ENCODE data around the gene ATXN2.
"Not testable (repeated sequence)": the region's sequence is repeated elsewhere in the genome, so short reads cannot be mapped to it uniquely, and the experiment has no call there.

ATXN2 gene

GRCh38 chr12:111574797-111575443 is 24.2 kb downstream of the ATXN2 start:
- no peak for DNase-seq (ENCODE audit: extremely low read depth in 1 of 2, low read depth in 1 of 2)

- no peak for DNase-seq (ENCODE audit: extremely low read depth in 1 of 2, low read depth in 1 of 2)
Observed at GRCh38 chr12:111573476-111573875, 25.6 kb downstream of the ATXN2 start.

GRCh38 chr12:111570084-111570961 is 28.8 kb downstream of the ATXN2 start:
- DNase-seq (ENCODE audit: extremely low read depth in 1 of 2, low read depth in 1 of 2) = no peak

DNA sequence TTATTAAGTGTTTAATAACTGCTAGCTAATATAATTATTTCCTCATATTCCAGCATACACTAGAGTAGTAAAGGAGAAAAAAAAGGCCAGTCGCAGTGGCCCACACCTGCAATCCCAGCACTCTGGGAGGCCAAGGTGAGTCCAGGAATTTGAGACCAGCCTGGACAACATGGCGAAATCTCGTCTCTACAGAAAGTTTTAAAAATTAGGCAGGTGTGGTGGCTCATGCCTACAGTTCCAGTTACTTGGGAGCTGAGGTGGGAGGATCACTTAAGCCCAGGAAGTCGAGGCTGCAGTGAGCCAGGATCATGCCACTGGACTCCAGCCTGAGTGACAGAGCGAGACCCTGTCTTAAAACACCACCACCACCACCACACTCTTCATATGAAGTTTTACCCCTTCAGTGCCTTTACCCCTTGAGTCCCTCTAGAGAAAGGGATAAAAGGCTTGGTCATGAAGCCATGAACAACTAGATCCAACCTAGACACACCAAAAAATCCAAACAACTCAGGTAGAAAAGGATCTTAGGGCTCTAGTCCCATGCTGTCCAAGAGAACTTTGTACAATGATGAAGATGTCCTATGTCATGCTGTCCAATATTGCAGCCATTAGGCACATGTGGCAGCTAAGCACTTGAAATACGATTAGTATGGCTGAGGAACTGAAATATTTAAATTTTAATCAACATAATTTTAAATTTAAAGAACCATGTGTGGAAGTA is 29.6 kb downstream of the ATXN2 start:
- no peak for DNase-seq (ENCODE audit: extremely low read depth in 1 of 2, low read depth in 1 of 2)

- not testable (repeated sequence) for DNase-seq (ENCODE audit: extremely low read depth in 1 of 2, low read depth in 1 of 2)
Observed at GRCh38 chr12:111560844-111561243, 38.3 kb downstream of the ATXN2 start.

- no peak for DNase-seq (ENCODE audit: extremely low read depth in 1 of 2, low read depth in 1 of 2)
Observed at GRCh38 chr12:111558107-111558376, 41.1 kb downstream of the ATXN2 start.

- DNase-seq (ENCODE audit: extremely low read depth in 1 of 2, low read depth in 1 of 2) = no peak
Observed at GRCh38 chr12:111557271-111558106, 41.6 kb downstream of the ATXN2 start.

GRCh38 chr12:111556676-111557075 is 42.4 kb downstream of the ATXN2 start:
- no peak for DNase-seq (ENCODE audit: extremely low read depth in 1 of 2, low read depth in 1 of 2)

- not testable (repeated sequence) for DNase-seq (ENCODE audit: extremely low read depth in 1 of 2, low read depth in 1 of 2)
Observed at GRCh38 chr12:111555313-111555712, 43.8 kb downstream of the ATXN2 start.

- DNase-seq (ENCODE audit: extremely low read depth in 1 of 2, low read depth in 1 of 2) = no peak
Observed at GRCh38 chr12:111546758-111547383, 52.2 kb downstream of the ATXN2 start.

DNA sequence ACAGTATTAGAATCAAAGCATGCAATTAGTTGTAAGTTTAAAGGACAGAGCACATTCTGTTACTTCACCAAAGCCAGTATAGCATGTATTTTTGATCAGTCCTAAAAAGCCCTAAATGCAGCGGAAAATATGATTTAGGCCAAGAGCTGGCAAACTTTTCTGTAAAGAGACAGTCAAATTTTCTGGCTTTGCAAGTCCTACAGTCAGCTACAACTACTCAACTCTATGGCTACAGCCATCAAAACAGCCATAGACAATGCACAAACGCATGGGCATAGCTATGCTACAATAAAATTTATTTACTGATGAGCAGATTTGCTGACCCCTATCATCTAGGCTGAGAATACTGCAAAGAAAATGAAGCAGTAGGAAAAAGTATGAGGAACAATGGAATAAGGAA is 52.9 kb downstream of the ATXN2 start:
- DNase-seq (ENCODE audit: extremely low read depth in 1 of 2, low read depth in 1 of 2) = no peak

- DNase-seq (ENCODE audit: extremely low read depth in 1 of 2, low read depth in 1 of 2) = no peak
Observed at GRCh38 chr12:111544032-111544431, 55.1 kb downstream of the ATXN2 start.

DNA sequence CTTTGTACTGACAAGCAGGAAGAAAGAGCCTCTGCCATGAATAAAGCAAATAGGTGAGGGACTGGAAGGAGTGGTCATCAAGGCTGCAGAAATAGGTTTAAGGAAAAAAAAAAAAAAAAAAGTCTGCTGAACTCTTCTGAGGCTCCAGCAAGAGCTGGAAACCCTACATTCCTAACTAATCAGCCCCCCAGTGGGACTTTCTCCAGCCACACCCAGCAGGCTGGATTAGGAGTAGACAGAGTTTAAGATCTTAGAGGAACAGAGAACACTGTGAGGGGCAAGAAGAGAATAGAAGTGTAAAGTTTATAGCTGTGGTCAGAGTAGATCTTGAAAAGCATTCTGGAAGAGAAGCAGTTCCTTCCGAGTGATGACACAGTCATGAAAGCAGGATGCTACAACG is 66.4 kb downstream of the ATXN2 start:
- DNase-seq (ENCODE audit: extremely low read depth in 1 of 2, low read depth in 1 of 2) = no peak

- DNase-seq (ENCODE audit: extremely low read depth in 1 of 2, low read depth in 1 of 2) = peak; percentile 17 to 22
Observed at GRCh38 chr12:111529424-111530368, 69.4 kb downstream of the ATXN2 start.

- DNase-seq (ENCODE audit: extremely low read depth in 1 of 2, low read depth in 1 of 2) = no peak
Observed at GRCh38 chr12:111523587-111524167, 75.4 kb downstream of the ATXN2 start.

DNA sequence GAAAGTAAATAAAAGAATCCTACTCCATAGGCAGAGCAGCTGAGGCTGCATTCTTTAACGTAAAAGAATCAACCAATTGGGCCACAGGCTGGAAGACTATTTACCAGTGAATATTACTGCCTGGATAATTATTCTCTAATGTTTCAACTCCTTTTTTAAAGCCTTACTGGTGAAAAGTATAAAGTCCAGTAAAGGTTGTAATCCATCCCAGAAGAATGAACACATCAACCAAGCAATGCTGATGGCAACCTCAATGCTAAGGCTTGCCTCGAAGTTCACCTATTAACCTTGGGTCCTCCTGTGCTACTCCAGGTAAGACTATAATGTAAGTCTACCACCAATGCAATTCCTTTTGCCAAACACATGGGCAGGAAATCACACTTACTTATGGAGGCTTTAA is 77.3 kb downstream of the ATXN2 start:
- DNase-seq (ENCODE audit: extremely low read depth in 1 of 2, low read depth in 1 of 2) = no peak

- no peak for DNase-seq (ENCODE audit: extremely low read depth in 1 of 2, low read depth in 1 of 2)
Observed at GRCh38 chr12:111519937-111520336, 79.2 kb downstream of the ATXN2 start.

GRCh38 chr12:111519083-111519482 is 80.0 kb downstream of the ATXN2 start:
- no peak for DNase-seq (ENCODE audit: extremely low read depth in 1 of 2, low read depth in 1 of 2)

DNA sequence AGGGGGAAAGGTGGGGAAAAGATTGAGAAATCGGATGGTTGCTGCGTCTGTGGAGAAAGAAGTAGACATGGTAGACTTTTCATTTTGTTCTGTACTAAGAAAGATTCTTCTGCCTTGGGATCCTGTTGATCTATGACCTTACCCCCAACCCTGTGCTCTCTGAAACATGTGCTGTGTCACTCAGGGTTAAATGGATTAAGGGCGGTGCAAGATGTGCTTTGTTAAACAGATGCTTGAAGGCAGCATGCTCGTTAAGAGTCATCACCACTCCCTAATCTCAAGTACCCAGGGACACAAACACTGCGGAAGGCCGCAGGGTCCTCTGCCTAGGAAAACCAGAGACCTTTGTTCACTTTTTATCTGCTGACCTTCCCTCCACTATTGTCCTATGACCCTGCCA is 91.4 kb downstream of the ATXN2 start:
- not testable (repeated sequence) for DNase-seq (ENCODE audit: extremely low read depth in 1 of 2, low read depth in 1 of 2)

Measured in activated CD8-positive, alpha-beta memory T cell treated with anti-CD3 and anti-CD28 coated beads for 1 hour (primary cell).